C1 segment of cervical spinal cord (tissue), 14 donors: ENCODE data around the gene ARSB.
"Not testable (repeated sequence)": the region's sequence is repeated elsewhere in the genome, so short reads cannot be mapped to it uniquely, and the experiment has no call there.

Source experiments
- DNase-seq, 14 donors: peaks; one replicate each; lab custom pipeline; 2025; lab: John Stamatoyannopoulos, UW

Gene ARSB

GRCh38 chr5:78953092-78953800, 31.9 kb downstream of the ARSB start:
- DNase-seq, result no peak

- no peak for DNase-seq
These were observed 54.4 kb downstream of the ARSB start for GRCh38 chr5:78930721-78931120.

GRCh38 chr5:78929833-78930232, 55.3 kb downstream of the ARSB start:
- no peak for DNase-seq

GRCh38 chr5:78927657-78928282, 57.3 kb downstream of the ARSB start:
- DNase-seq, result no peak

GRCh38 chr5:78926252-78926651, 58.9 kb downstream of the ARSB start:
- DNase-seq, result no peak

- no peak for DNase-seq
These were observed 59.8 kb downstream of the ARSB start for GRCh38 chr5:78925129-78925876.

- DNase-seq, result no peak
These were observed 61.5 kb downstream of the ARSB start for GRCh38 chr5:78923622-78923970.

- no peak for DNase-seq
These were observed 62.1 kb downstream of the ARSB start for GRCh38 chr5:78922879-78923621.

GRCh38 chr5:78920604-78921003, 64.5 kb downstream of the ARSB start:
- no peak for DNase-seq

- no peak for DNase-seq
These were observed 65.3 kb downstream of the ARSB start for GRCh38 chr5:78919796-78920195.

GRCh38 chr5:78916044-78916443, 69.1 kb downstream of the ARSB start:
- DNase-seq, result no peak

- no peak for DNase-seq
These were observed 69.9 kb downstream of the ARSB start for GRCh38 chr5:78915170-78915569.

- no peak for DNase-seq
These were observed 72.3 kb downstream of the ARSB start for GRCh38 chr5:78912811-78913210.

GRCh38 chr5:78912085-78912771, 72.9 kb downstream of the ARSB start:
- DNase-seq, result peak in 1 of 14 donors; percentile 62

GRCh38 chr5:78909224-78909983, 75.7 kb downstream of the ARSB start:
- DNase-seq, result not testable (repeated sequence)

- peak in 6 of 14 donors; percentile 18 to 51 (median 27) for DNase-seq
These were observed 76.7 kb downstream of the ARSB start for GRCh38 chr5:78908173-78909061.

- no peak for DNase-seq
These were observed 77.7 kb downstream of the ARSB start for GRCh38 chr5:78907255-78907891.

- no peak for DNase-seq
These were observed 79.8 kb downstream of the ARSB start for GRCh38 chr5:78905084-78905938.
